Stimulated activated CD8-positive, alpha-beta memory T cell treated with anti-CD3 and anti-CD28 coated beads, Interleukin-2, amount 100 ng/mL, for 1 hour (primary cell): ENCODE measurements around the gene RAB6B.

Experiments
- DNase-seq, 2 donors: peaks; one replicate each; pipeline ENCODE4 v3.0.0-alpha.2; 2020; ENCODE audit warnings: low read depth in 2 of 2

Gene RAB6B

DNA sequence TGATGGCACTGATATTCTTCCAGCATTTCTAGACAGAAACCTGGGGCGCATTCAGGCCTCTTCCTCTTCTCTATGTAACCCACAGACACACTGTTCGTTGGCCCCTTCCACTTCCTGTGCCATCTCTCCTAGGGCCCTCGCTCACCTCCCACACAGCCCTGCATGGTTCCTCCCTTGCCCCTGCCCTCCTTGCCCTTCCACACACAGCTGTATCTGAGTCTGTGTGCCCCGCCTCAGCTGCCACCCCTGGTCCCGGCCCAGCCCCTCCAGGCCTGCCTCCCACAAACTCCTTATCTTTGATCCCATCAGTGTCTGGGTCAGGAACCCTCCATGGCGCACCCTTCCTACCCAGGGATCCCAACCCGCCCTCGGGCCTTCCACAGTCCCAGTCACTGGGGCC, 37.9 kb downstream of the RAB6B start:
- DNase-seq: no peak

DNA sequence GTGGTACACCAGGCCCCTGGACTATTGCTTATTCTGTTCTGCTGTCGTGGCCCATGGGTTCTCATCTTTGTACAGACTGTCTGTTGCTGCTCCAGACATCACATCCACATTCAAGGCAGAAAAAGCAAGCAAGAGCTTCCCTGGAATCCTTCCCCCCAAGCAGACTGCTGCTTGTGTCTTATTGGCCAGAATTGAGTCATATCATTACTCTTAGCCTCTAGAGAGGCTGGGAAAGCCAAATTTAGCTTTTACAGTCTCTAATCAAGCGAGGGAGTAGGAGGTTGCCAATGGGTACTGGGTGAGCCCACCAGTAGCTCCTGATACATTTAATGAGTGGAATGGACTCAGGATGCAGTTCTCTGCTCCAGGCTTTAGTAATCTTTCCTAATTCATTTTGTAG, 39.4 kb downstream of the RAB6B start:
- no peak for DNase-seq

DNA sequence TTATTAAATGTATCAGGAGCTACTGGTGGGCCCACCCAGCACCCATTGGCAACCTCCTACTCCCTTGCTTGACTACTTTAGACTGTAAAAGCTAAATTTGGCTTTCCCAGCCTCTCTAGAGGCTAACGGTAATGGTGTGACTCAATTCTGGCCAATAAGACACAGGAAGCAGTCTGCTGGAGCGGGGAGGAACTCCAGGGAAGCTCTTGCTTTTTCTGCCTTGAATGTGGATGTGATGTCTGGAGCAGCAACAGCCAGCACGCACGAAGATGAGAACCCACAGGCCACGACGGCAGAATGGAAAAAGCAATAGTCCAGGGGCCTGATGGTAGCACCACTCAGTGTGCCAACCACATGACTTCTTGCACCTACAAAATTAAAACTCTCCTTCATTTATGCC, 39.9 kb downstream of the RAB6B start:
- no peak for DNase-seq

DNA sequence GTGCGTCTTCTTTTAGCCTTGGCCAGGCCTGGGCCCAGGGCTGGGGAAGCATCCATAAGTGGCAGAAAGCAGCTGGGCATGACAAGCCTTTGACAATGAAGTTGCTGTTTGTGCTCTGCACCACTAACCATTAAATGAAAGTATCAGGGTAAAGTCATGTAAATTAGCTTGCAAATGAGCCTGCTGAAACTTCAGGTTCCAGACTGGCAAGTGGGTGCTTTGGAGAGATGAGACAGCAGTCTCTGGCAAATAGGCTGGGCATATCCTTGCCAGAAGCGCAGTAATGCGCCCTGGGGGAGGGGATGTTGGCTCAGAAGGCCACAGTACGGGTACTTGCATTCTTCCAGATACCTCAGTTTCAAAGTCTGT, 40.7 kb downstream of the RAB6B start:
- no peak for DNase-seq

DNA sequence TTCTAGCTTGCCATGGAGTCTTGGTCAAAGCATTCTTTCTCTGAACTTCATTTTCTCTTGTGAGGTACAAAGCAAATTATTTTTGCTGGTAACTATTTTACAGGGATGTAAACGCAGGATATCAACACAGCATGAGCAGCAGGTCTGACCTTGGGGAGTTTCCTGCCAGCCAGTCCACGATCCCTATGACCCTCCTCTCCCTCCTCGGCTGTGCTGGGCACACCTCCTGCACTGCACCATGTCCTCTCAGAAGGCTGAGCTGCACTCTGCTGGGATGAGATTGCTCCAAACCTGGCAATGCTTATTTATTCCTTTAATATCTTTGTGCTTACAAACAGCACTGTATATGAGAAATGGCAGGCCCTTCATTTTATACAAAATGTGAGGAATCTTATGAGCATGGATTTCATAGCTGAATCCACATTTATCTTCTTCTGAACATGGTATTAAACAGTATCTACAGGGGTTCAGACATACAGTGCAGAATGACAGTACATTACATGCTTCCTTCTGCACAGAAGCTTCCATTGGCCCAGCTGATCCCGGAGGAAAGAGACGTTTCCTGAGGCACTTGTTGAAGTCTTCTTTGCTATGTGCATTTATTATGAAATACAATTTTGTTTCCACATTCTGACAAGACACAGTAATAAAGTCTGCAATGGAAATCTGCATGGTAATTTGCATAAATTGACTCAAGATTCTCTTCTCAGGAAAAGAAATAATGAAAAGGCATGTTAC, 41.2 kb downstream of the RAB6B start:
- DNase-seq: no peak

DNA sequence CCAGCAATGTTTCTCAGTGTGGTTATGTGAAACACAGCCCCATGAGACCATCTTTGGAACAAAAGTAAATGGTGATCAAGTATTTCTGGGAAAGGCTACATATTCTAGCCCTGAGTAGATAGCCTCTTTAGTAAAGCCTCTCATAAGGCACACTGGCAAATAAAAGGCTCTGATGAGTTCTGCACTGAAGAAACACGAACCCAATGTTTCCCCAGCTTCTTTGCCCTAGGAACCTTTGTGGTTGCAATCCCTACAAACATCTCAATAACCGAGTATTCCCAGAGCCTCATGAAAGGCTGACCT, 41.8 kb downstream of the RAB6B start:
- DNase-seq: no peak

DNA sequence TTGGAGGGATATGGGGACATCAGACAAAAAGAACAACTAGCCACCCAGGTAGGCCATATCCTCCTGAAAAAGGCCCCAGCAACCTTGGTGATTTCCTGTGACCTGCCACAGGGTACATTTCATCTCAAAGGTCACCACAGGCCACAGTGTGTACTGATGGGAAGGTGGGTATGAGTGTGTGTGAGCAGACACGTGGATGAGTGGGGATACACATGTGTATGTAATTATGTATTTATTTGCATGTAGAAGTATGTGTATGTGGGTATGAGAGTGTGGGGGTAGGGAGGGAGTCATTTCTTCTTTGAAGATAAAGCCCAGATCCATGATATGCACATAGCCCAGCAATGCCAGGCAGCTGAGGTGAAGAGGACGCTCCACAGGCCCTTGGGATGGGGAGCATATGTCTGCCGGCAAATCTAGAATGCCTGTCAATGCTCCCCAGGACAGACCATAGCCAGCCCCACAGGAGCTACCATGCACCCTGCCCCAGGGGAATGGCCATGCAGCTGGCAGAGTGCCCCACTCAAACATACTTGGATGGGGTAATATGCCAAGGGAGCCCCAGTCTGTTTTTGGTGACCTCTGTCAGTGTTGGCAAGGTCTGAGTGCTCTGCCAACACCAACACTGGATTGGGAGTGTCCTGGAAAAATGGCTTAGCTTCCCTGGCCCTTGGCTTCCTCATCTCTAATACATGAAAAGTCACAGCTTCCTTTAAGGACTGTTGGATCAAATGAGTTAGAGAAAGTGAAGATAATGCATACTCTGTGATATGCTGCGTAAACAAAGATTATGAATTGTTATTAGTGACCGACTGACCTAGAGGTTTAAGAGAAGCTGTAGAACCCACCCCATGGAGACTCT, 42.4 kb downstream of the RAB6B start:
- DNase-seq: no peak

DNA sequence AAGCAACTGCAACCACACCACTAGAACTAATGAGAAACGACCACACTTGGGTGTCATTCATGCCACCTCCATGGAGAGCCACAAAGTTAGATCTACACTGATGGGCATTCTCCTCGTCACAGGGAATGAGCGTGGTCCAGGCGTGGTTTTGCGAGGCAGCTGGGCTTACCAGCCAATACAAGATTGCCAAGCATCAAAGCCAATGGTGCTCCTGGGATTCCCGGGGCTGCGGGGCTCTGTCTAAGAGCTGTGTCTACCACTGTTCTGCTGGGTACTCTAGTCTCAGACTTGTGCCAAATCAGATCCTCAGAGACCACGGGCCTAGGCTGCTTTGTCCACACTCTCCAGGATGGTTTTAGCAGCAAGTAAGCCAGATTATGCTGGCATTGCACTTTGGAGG, 43.8 kb downstream of the RAB6B start:
- no peak for DNase-seq

DNA sequence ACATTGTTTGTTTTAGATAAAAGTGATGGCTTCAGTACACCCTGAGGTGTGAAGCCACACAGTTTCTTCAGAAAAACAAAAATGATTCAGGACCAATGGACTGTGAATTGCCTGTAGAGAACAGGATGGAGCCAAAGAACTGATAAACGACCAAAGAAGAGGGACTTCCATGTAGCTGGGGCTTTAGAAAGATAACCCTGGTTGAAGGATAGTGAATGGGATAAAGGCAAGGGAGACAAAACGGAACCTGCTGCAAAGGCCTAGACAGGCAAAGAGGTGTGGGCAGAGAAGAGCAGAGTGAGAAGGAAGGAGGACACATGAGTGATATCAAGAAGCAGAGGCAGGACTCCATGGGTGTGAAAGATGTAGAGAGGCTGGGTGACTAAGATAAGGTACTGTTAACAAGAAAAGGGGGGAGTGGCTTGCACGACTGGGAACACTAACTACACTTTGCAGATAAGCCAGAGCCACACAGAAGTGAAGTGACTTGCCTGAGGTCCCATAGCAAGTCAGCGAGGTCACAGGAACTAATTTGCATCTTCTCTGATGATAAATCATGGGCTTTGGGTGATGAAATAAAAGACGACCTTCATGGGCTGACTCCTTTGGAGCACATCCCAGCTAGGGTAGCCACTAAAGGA, 44.3 kb downstream of the RAB6B start:
- no peak for DNase-seq

DNA sequence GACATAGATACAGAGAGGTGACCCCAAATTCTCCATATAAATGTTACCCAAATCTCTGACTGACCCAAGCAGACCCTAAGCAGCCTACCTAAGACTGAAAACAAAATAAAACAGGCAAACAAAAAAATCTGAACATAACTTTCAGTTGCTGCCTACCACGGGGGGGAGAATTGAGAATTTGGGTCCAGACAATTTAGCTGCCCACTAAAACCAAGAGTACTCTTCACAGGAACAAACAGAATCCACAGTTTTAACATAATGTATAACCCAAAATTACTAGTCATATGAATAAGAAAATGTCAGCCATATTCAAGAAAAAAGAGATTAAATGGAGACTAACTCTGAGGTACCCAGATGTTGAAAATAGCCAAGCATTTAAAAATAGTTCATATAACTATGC, 45.6 kb downstream of the RAB6B start:
- DNase-seq: no peak

DNA sequence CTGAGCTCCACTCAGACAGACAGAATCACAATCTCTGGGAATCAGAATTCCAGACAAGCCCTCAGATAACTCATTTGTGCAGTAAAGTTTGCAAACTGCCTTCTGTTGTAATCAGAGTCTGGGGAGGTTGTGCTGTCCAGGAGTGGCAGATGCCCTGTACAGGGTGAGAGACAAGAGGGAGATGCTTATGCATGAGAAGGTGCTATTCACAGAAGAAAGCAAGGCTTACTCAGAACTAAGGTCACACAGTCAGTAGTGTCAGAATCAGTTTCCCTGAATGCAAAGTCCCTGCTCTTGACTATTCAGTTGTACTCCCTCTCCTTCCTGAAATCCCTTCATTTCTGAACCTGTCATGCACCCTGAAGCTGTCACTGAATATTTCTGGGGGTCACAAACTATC, 46.3 kb downstream of the RAB6B start:
- DNase-seq: no peak

DNA sequence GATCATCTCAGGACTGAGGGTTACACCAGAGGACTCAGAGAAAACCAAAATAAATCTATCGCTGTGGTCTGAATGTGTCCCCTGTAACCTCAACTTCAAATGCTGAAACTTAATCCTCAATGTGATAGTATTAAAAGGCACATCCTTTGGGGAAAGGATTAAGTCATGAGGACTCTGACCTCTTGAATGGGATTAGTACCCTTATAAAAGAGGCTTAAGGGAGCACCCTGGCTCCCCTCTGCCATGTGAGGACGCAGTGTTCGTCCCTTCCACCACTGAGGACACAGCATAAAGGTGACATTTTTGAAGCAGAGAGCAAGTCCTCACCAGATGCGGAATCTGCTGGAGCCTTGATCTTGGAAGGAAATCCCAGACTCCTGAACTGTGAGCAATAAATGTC, 50.6 kb downstream of the RAB6B start:
- DNase-seq: no peak

DNA sequence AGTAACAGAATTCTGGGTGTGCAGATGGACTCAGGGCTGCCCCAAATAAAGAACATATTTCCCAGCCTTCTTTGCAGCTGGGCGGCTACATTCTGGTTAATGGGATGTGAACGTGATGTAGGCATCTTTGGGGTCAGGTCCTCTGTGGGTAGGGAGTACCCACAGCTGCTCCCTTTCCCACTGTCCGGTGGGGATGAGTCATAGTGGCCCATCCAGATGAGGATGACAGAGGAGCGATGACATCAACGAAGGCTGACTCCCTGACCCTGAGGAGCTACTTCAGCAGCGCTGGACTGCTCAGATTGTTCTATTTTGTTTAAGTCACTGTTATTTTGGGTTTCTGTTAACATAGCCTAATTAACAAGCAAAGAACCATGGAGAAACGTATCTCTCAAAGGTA, 52.0 kb downstream of the RAB6B start:
- no peak for DNase-seq

DNA sequence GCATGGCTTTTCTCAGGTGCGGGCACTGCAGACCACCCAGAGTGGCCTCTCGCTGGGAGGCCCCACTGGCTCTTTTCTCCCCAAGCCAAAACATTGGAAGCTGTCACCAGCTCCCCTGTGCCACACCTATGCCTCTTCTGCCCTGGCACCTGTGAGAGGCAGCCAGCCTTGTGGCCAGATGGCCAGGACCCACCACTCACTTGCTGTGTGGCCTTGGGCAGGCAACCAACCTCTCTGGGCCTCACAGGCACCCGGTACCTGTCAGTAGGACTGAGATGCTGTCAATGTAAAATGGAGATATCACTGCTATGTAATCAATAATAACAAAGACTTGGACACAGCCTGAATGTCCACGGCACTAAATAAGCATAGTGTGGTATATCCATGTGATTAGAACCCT, 53.5 kb downstream of the RAB6B start:
- DNase-seq: no peak

DNA sequence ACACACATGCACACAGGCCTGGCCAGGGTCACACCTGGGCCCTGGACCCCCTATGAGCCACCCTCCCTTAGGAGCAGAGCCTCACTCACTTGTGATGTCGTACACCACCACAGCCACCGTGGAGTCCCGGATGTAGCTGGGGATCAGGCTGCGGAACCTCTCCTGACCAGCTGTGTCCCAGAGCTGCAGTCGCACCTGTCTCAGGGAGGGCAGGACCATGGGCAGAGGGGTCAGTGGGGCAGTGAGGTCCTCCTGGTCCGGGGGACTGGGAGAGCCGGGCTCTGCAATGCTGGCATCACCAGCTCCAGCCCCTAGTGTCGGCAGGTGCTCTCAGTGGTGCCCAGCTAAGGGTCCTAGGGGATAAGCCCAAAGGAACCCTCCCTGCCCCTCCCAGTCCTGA, 54.5 kb downstream of the RAB6B start:
- DNase-seq: no peak

DNA sequence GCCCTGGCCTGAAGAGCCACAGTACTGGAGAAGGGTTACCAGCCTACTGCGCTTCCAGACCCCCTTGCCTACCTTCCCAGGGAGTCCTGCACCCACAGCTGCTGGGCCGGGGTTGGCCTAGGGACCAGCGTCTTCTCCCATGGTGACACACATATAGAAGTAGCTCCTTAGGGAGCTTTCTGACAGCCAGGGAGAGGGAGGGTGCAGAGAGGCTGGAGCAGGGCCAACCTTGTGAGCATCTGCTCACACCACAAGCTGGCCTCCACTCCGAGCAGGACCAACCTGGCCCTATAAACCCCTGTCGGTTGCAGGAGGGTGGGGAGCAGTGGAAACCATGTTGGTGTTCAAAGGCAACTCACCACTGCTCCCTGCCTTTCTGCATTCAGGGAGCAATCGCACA, 54.9 kb downstream of the RAB6B start:
- no peak for DNase-seq

DNA sequence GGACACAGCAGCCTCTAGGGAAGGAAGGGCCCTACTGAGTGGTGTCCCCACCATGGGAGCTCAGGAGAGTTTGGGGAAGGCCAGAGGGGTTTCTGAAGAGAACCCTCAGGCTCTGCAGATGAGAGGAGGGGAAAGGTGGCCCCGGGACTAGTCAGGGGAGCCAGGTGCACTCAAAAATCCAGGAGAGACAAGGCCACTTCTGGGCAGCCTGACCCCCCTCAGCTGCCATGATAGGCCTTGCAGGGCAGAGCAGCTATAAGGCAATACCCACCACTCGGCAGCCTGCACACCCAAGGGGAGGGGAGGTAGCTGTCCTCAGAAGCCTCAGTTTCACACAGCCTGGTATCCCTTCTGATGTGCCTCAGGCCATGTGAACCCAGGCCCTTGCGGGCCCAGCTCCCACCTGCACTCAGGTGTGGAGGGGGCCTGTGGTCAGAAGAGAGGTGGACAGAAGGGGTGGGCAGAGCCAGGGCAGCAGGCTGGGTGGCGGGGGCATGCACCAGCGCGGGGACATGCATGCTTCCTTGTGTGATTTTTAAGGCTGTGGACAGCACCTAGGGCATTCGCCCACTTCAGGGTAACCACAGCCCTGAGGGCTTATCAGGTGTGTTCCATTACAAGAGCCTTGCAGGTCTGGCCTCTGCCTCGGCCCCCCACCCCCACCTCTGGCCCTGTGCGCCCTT, 55.5 kb downstream of the RAB6B start:
- no peak for DNase-seq

DNA sequence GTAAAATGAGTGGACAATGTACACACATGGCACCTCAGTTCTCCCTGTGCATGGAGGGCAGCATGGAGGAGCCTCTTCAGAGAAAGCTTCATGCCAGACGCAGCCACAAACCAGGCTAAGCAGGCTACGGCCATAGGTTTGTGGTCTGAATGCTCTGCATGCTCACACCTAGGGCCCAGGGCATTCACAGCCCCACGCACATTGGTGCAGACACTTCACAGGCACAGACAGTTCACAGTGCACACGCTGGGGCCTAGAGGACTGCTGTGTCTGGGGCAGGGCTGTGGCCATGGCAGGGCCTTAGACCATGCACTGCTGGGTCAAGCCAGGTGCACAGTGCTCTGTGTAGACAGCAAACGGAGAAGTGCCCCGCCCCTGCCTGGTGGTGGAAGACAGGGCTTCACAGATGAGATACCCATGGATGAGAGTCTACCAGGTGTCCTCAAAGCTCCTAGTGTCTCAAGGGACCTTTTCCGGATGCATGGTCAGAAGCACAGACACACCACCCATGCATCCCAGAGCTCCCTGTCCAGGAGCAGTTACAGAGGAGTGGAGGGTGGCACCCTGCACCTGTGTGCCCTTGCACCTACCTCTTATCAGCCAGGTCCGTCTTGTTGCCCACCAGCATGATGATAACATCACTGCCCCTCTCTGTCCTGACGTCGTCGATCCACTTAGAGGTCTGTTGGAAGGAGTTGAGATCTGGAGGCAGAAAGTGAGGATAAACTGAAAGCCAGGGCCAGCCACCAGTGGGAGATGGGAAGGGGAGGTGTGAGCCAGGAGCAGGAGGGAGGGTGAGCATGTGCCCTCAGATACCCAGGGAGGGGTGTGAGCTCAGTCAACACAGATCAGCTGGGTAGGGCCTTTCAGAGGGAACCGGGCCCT, 56.5 kb downstream of the RAB6B start:
- no peak for DNase-seq

DNA sequence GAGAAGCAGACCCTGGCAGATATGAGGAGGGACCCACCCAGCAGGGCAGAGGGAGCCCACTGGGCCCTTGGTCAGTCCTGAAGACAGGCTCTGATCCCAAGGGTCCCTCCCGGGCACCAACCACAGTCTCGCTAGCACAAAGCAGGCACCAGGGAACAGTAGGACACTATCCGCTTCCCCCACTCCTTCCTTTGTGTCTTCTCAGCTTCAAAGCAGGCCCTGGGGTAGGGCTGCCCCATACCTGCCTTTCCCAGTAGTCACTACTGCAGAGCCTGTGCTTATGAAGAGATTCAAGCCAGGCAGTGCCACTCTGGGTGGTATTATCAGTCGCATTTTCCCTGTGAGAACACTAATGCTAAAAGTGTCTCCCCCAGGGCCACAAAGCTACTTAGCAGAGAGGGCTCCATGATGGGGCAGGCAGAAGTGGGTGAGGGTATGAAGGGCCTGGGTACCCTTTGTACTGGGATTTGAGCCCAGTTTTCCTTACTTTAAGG, 57.3 kb downstream of the RAB6B start:
- DNase-seq: no peak

DNA sequence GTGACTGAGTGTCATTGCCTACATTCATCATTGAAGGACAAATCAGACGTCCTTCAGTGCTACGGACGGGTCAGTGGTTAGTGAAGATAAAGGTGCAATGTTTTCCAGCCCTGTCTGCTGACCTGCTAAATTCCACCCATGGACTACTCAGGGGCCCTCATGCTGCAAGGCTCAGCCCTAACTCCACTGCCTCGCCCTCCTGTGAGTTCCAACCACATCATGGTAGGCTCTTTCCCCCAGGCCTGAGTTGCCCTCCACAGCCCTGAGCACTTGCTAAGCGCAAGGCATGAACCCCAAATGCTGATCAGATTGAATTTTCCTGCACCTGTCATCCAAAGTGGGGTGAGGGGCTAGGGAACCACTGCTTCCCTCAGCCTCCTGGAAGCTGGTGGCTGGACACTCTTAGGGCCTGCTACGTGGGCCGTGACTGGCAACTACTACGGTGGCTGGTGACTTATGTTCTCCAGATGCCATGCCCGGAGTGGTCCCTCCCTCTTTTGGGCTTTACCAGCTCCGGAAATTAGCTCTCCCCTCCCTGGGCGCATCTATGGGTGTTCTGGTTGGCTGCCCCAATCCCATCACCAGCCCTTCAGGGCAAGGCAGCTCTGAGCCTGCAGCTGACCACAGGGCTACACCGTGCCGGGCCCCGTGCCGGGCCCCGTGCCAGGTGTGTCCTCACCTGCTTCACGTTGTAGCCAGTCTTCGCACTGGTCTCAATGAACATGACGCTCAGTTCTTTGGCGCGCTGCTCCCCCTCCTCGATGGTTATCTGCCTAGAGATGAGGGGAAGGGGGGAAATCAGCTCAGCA, 58.0 kb downstream of the RAB6B start:
- DNase-seq: no peak
